DMS53 (cell line): ENCODE data around the gene TGFBI.

Source experiments
- DNase-seq: peaks from one replicate; lab custom pipeline; 2025; lab: John Stamatoyannopoulos, UW

TGFBI gene

DNA sequence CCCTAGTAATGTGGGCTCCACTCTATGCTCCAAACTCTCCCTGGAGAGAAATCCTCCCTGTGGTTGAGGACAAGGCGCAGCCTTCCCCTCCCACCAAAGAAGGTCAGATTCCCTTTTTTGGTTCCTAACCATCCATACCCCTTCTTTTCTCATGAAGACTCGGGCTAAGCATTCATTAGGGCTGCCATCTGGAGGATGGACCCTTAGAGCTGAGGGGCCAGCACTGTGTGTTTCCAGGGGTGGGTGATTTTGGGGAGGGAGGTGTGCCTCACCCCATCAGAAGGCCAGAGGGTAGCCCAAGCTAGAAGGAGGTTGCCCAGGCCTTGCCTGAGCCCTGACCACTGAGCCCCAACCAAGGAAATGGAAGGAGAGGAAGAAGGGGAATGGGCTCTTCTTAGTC is 36.8 kb downstream of the TGFBI start:
- DNase-seq, result no peak

DNA sequence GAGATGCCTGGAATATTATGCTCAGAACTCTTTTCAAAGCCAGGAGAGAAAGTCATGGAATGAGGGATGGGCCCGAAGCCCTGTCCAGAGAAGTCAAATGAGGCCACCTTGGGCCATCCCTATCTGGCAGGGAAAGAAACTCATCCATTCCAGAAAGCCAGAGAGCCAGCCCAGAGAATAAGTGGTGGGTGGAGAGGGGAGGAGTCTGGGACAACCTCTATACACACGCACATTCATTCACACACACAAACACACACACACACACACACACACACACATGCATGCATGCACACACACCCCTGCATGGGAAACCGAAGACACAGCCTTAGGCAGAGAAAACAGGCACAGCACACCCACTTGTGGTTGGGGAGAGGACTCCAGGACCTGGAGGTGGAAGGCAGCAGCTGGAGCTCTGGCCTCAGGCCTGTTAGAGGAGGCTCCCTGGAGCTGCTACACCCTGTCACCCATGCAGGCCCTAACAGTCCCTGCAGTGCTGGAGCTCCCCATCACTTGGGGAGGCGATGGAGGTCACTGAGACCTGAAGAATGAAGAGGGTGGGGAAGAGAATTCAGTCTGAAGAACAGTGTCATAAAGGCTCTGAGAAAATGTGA is 38.0 kb downstream of the TGFBI start:
- peak; percentile 70 for DNase-seq

DNA sequence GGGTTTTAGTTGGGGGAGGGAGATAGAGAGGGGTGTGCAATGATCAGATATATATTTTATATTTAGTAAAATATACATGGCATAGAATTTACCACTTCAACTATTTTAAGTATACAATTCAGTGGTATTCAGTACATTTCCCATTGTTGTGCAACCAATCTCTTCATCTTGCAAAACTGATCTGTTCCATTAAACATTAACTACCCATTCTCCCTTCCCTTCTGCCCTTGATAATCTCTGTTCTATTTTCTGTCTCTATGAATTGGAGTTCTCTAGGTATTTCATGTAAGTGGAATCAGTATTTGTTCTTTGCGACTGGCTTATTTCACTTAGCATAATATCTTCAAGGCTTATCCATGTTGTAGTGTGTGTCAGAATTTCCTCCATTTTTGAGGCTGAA is 38.6 kb downstream of the TGFBI start:
- peak; percentile 46 for DNase-seq

DNA sequence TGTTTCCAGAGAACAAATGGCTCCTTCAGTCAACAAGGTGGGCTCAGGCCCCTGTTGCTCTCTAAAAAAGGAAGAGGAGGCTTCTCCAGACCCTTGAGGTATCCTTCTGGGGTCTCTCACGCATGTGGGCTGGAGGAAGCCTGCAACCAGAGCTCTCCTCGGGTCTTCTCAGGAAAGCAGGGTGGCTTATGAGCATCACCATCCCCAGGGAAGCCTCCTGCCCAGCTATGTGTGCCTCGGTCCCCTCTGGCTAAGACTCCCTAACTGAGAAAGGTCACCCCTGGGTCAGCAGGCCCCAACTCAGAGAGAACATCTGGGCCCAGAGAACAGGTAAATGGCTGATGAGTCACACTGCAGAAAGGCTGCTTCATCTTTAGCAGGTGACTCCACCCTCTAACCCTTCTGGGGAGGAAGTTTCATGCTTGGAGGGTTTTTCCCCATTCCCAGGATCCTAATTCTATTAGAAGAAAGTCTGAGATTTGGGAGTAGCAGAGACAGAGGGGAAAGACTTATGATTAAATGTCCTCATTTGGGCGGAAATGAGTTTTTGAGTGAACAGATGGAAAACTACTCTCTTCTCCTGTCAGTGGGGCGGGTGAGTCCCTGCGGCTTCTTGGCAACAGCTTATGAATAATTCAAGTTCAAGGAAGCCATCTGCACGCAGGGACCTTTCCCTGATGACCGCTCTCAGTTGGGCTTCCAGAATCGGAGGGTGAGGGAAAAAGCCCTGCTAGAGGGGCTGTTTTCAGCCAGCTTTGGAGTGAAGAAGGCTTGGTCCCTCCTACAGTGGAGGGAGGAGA is 41.9 kb downstream of the TGFBI start:
- DNase-seq, result peak; percentile 58

DNA sequence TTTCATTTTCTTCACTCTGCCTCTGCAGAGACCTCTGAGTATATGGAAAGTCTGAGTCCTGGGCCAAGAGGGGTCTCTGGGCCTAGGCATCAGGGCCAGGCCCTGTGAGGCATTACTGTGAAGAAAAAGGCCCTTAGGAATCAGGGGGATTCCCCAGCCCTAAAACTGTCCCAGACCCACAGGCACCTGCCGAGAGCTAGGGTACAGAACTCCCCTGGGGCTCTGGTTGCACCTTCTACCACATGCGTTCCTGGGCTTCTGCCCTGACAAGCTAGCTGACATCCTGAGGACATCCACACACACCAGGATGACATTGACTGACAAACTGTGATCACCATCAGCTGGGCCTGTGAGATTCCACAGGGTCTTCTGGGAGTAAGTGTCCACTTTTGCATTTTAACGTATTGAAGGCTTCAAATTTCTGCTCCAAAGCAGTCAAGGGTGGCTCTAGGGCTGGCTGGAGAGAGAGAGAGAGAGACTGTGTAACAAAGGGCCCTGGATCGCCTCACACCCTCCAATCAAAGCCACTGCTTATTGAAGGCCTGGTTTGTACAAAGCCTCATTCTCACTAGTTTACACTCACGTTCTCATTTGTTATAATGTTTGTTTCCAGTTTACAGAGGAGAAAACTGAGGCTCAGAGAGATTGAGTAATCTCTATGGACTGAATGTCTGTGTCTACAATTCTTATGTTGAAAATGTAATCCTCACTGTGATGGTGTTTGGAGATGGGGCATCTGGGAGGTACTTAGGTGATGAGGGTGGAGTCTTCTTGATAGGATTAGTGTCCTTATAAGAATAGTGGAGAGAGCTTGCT is 45.1 kb downstream of the TGFBI start:
- DNase-seq, result no peak

DNA sequence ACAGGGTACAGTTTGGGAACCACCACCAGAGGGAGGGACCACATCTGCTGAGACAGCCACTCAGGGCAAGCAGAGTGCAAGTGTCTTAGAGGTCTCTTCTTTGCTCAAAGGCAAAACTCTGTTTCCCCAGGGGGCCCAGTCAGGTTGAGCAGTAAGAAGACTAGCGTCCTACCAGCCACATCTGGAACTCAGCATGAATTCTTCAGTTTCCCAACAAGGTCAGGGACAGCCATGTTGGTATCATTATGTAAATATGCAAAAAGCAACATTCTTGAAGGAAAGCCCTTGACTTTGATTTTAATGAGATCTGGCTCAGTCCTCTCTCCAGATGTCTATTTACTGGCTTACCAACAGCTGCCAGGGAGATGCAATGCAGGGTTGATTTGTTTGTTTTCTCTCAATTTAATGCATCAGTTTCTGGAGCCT is 46.7 kb downstream of the TGFBI start:
- no peak for DNase-seq

DNA sequence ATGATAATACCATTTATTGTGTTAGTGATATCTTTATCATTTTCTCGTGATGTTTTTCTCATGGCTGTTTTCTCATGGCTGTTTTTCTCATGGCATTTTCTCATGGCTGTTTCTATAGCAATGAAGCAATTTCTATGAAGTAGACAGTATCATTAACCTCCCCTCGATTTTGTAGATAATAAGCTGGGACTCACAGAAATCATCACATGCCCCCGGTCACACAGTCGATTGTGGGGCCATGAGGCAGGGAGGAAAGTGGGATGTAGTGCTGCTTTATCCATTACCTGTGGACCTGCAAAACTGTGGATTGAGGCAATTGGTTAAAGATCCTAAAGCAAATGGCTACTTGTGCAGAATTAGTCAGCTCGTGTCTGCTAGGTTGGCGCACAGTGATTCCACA is 47.3 kb downstream of the TGFBI start:
- no peak for DNase-seq

DNA sequence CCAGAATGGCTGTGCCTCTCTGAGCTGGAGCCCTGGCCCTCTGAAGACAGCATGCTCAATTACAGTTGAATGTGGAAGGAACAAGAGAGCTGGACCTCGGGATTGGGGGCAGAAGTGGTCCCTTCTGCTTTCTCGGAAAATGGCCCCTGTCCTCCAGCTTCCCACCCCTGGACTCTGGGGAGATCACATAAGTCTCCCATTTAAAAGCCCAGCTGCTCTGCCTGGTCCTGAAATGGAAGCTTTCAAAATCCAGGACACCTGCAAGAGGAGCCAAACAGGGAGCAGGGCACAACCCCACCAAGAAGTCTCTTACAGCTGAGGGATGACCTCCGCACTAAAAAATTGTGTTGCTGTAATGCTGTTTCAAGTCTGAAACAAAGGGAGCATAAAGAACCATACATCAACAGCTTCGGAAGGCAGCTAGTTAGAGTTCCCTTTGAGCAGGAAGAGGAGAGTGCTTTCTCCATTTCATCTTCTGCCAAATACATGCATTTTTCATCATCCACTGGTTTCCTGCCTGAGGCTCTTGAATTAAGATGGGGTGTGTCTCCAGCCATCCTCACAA is 48.2 kb downstream of the TGFBI start:
- no peak for DNase-seq

DNA sequence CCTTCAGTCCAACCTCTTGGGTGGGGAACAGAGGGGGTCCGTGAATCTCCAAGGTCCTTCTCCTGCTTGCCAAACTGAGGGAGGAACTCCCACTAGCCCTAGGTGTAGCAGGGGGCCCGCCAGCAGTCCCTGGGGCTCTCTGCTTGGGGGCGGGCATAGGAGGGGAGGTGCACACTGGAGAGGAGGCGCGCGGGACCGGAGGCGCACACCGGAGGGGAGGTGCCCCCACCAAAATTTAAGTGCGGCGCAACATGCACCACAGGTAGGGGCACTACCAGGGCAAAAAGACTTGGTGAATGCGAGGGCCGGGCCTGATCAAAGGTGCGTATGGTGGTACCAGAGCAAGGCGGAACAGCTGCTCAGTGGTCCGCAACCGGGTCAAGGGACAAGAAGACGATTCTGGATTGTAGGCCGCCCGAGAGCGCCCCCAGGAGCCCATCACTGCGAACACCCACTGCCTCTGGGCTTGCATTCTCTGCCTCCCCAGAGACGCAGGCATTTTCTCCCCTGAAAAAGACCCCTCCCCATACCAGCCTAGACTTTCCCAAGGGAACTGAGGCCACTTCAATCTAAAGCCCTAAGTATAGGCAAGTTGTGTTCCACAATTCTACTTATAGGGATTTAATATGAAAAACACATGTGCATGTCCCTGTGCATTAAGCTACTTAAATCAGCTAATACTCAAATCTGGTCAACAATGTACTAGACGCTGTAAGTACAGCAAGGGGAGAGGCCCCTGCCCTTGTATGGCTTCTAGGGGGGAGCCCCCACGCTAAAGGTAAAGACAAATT is 50.6 kb downstream of the TGFBI start:
- no peak for DNase-seq

DNA sequence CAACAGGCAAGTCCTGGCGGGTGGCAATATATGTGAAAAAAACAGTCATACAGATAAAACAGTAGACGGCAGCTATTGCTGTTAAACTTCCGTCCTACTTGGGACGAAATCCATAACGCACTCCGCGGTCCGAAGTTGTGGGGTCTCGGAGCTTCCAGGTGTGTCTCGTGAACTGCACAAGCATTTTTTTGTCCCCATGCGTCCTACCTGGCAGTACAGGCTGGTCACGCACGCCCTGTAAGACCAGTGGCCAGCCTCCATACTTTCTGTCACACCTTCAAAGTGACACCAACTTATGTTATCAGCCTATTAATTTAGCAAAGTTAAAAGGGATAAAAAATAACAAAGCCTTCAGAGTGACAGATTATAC is 51.3 kb downstream of the TGFBI start:
- no peak for DNase-seq

DNA sequence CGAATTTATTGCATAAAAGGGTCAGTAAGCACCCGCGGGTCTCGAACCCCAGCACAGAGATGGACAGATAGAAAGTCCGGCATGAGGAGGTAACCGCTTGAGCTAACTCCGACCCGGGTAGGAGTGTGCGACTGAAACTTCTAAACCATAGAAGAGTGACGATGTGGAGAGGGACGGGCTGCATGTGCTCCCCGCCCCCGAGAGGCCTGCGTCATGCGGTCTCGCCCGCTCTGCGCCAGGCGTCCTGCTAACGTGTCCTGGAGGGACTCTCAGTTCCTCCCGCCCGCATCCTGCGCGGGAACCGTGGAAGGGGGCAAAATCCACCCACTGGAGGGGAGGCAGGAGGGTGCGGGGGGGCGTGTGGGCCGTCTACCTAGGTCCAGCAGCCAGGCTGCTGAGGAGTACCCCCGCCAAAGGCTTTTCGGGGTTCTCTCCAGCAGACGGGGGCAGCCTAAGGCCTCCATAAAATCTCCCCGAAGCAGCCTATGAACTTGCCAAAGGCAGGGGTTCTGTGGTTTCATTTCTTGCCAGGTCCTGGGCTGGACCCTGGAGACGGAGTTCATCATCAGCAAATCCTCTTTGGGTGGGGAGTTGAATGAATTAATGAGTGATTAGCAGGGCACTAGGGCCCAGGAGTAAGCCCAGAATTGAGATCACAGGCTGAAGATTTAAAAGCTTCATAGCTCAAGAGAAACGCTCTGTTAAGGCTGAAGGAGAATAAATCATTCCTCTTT is 51.9 kb downstream of the TGFBI start:
- DNase-seq, result peak; percentile 27

DNA sequence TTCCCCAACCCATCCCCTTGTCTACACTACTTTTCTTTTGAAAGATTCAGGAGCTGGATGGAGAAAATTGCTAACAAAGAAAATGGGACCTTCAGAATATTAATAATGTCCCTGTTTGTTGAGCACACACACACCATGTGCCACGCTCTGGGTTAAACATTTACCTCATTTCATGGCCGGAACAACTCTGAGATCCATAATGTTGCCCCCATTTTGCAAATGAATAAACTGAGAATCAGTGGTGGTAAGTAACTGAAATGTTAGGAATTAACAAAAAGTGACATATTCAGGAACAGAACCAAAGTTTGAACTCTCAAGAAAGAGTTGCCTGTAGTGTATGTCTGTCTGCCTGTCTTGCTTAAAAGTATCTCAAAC is 52.4 kb downstream of the TGFBI start:
- DNase-seq, result peak; percentile 25

DNA sequence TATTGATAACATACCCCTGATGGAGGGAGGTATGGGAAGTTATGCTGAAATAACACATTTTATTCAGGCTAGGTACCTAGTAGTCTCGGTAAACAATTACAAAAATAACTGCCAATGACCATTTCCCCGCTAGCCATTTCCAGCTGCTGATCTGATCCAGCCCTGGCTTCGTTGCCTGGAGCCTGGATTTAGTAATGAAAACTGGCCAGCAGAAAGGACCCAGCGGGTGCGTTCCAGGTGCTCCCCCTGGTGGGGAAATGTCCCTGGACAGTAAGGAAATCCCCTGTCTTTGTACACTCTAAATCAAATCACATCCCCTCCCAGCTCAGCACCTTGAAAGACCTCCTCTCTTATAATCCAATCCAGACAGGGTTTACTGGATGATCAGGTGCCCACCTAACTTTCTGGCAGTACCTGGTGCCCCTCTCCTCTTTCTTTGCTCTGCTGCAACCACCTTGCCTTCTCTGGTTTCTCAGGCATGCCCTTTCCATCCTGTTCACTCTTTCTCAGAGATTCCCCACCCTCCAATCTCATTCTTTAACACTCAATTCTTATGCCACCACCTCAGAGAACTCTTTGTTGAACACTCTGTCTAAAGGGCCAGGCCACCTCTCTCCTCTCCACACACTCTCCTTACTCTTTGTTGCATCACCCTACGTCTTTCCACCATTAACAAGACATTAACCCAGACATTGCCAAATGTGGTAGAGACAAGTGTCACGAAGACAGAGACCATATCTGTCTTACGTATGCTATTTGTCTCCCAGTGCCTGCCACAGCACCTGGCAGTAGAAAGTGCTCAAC is 53.8 kb downstream of the TGFBI start:
- DNase-seq, result peak; percentile 89

DNA sequence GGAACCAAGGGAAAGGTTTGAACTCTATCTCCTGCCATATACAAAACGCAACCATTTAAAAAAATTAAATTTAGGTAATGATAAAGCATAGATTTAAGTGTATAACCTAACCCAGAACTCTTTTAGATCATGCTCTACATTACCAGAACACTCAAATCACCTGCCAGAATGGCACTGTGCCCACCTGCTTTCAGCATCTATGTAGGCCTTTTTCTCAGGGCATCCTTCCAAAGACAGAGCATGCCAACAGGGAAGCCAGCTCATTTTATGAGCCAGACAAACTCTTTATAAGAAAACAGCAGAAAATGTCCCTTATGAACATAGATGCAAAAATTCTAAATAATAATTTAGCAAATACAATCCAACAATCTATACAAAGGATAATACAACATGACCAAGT is 55.9 kb downstream of the TGFBI start:
- DNase-seq, result no peak

DNA sequence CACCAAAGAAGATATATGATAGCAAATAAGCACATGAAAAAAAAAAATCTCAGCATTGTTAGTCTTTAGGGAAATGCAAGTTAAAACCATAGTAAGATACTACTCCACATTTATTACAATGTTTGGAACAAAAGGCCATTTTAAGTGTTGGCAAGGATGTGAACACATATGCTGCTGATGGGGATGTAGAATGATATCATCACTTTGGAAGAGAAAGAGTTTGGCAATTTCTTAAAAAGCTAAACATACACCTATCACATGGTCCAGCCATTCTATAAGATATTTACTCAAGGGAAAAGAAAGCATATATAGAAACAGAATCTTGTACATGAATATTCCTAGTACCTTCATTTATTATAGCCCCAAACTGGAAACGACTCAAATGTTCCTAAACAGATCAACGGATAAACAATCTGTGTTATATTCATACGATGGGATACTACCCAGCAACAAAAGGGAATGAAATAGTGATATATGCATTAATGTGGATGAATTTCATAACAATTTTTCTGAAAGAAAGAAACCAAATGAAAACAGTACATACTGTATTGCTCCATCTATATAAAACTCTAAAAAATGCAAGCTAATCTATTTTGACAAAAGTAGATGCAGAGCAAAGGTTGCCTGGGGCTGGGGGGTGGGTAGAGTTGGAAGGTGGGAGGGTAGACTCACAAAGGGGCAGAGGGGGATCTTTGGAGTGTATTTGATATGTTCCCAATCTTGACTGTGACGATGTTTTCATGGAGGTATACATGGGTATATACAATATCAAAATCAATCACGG is 58.2 kb downstream of the TGFBI start:
- DNase-seq, result no peak

DNA sequence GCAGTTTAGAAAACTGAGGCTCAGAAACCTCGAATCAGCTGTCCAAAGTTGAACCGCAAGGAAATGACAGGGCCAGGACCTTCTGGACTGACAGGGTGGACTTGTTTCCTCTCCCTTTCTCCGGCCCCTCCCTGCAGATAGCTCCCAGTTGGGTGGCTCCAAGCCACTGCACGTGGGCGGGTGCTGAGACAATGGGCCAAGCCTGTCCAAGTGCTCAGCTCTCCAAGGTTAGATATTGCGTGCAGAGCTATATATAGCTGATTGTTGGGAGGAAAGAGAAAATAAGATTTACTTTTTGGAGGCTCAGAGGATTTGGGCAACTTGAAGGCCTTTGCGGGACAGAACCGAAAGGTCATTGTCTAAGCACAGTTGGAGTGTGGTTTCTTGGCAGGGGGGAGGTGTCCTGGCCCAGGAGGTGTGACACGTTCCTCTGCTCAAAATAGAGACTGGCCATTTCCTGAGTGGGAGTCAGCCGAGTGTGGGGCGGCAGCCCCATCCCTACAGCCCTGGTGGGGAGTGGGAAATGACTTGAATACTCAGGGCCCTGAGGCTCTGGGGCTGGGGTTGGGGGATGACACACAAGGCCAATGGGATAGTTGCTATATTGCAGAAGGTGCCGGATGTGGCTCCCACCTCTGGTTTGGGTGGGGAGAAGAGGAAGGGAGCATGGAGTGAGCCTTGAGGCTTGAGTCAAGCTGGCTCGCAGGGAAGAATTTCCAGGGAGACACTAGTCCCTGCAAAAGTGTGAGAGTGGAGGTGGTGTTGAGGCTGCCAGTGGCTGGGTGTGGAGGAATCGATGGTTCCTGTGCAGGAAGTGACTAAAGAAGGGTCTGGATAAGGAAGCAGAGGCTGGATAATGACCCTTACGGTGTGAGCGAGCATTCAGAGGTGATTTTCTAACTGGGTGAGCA is 59.4 kb downstream of the TGFBI start:
- DNase-seq, result no peak

DNA sequence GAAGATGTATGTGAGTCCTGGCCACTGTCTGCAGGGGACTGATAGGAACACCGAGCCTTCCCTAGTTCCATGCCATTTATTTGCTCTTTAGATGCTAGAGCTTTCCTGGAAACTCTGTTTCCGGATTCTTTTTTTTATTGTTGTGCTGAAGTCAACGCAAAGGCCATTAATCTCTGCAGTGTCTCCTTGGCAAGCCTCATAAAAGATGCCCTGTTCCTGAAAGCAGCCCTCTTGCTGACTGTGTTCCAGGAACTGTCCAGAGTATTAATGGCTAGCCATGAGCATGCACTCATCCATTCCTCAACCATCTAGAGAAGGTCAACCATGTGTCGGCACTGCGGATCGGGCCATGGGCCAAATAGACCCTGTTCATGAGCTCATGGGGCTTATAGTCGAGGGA is 61.0 kb downstream of the TGFBI start:
- DNase-seq, result no peak

DNA sequence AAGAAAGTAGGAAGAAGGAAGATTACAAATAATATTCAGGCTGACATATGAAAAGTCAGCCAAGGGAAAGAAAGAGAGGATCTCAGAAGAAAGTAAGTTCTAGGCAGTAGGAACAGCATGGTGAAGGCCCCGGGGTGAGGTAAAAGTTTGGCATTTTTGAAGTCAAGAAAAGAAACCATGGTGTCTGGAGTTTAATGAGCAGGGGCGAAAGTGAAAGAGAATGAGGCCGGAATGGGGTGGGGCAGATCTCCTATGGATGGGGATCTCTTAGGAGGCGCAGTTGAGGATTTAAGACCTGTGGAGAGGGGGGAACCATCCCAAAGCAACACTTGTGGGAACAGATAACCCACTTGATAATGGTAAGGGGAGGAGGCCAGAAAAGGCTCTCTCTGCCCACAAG is 61.5 kb downstream of the TGFBI start:
- DNase-seq, result no peak
